ENCODE measurements around the gene HAPLN3. TPM values are rescaled to one million over a fixed set of nuclear protein-coding genes. Genes with fewer than 3 reads are reported as not detected.

Gene HAPLN3
- total RNA-seq, 1 experiment from 2014 or later = 168 TPM

DNA sequence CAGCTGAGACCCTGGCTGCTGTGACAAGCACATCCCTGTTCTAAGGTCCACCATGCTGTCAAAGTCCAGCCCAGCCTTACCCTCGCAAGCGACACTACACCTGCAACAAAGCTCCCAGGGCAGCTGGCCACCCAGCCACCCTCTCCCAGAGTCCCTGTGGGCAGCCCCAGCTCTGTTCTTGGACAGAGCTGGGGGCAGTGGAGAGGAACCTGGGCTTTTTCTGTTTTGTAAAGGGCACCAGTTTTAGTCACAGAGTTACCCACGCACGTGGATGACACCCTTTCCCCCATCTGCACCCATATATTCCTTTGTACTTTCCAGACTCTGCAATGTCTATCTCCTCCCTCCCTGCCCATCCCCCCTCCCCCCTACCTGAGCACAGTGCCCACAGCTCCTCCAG is 53.2 kb downstream of the HAPLN3 start:
- Histone ChIP-seq H3K4me3 (ENCODE audit: low read depth in 2 of 2, low read length in 2 of 2) (no peak overlapping the region), H3K27ac (ENCODE audit: low read length) (no peak overlapping the region), H3K36me3 (ENCODE audit: control insufficient read depth, insufficient read depth, low read length) (no peaks in the 10 kb centered on the region), H3K27me3 (ENCODE audit: control insufficient read depth, insufficient read depth, low read length) (no peaks in the 10 kb centered on the region), H3K9me3 (ENCODE audit: control insufficient read depth, insufficient read depth, low read depth, low read length) (no peaks in the 10 kb centered on the region), H3K4me1 (ENCODE audit: control insufficient read depth, insufficient read depth, low read length) (no peaks in the 10 kb centered on the region)
- BruUV-seq (replicated peaks) = no TSS peak
- no peak for DNase-seq (ENCODE audit: low read depth, low spot score)
- in situ Hi-C loops (cut with HindIII; ENCODE audit: low pct_unique_long_range_greater_than_20kb, low sequenced_read_pairs) (no loop called here), intact Hi-C loops (cut with micrococcal nuclease; ENCODE audit: unreplicated experiment) (no loop called here)
- ChIA-PET POLR2A (no interaction called here), CTCF (no interaction called here)
- ATAC-seq = 0 out of 2 replicates have a peak, but pooled peaks have one; percentile 17
- TF ChIP-seq, protein P1, sequence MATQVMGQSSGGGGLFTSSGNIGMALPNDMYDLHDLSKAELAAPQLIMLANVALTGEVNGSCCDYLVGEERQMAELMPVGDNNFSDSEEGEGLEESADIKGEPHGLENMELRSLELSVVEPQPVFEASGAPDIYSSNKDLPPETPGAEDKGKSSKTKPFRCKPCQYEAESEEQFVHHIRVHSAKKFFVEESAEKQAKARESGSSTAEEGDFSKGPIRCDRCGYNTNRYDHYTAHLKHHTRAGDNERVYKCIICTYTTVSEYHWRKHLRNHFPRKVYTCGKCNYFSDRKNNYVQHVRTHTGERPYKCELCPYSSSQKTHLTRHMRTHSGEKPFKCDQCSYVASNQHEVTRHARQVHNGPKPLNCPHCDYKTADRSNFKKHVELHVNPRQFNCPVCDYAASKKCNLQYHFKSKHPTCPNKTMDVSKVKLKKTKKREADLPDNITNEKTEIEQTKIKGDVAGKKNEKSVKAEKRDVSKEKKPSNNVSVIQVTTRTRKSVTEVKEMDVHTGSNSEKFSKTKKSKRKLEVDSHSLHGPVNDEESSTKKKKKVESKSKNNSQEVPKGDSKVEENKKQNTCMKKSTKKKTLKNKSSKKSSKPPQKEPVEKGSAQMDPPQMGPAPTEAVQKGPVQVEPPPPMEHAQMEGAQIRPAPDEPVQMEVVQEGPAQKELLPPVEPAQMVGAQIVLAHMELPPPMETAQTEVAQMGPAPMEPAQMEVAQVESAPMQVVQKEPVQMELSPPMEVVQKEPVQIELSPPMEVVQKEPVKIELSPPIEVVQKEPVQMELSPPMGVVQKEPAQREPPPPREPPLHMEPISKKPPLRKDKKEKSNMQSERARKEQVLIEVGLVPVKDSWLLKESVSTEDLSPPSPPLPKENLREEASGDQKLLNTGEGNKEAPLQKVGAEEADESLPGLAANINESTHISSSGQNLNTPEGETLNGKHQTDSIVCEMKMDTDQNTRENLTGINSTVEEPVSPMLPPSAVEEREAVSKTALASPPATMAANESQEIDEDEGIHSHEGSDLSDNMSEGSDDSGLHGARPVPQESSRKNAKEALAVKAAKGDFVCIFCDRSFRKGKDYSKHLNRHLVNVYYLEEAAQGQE (IDR thresholded peaks at IDR 0.05; ENCODE audit: insufficient read depth in 1 of 2, low read depth in 2 of 2, low read length in 1 of 2) = no peak
- TF ChIP-seq SIN3A (IDR thresholded peaks at IDR 0.05; ENCODE audit: borderline replicate concordance, insufficient read depth, low read depth, low read length) (no peak), POLR2AphosphoS5 (IDR thresholded peaks at IDR 0.05; ENCODE audit: low read depth, low read length) (no peak), TCF7L2 (IDR thresholded peaks at IDR 0.05; ENCODE audit: low read depth, low read length) (no peak)
- TF ChIP-seq, protein P2, sequence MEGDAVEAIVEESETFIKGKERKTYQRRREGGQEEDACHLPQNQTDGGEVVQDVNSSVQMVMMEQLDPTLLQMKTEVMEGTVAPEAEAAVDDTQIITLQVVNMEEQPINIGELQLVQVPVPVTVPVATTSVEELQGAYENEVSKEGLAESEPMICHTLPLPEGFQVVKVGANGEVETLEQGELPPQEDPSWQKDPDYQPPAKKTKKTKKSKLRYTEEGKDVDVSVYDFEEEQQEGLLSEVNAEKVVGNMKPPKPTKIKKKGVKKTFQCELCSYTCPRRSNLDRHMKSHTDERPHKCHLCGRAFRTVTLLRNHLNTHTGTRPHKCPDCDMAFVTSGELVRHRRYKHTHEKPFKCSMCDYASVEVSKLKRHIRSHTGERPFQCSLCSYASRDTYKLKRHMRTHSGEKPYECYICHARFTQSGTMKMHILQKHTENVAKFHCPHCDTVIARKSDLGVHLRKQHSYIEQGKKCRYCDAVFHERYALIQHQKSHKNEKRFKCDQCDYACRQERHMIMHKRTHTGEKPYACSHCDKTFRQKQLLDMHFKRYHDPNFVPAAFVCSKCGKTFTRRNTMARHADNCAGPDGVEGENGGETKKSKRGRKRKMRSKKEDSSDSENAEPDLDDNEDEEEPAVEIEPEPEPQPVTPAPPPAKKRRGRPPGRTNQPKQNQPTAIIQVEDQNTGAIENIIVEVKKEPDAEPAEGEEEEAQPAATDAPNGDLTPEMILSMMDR (IDR thresholded peaks at IDR 0.05) = no peak

DNA sequence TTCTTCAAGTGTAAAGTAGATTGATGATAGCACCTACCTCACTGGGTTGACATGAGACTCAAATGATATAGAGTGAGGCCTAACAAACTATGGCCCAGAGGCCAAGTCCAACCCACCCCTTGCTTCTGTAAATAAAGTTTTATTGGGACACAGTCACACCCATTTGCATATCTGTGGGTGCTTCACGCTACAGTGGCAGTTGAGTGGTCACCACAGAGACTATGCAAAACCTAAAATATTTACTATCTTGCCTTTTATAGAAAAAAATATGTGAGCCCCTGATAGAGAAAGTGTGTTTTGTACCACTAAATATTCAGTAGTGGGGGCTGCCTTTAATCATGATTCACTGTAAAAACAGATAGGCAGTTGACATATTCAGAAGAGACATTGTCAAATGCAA is 54.1 kb downstream of the HAPLN3 start:
- intact Hi-C loops (cut with micrococcal nuclease; ENCODE audit: unreplicated experiment) (no loop called here), in situ Hi-C loops (cut with HindIII; ENCODE audit: low pct_unique_long_range_greater_than_20kb, low sequenced_read_pairs) (no loop called here)
- BruUV-seq (replicated peaks) = no TSS peak
- CTCF ChIA-PET = no interaction called here
- Histone ChIP-seq H3K4me3 (ENCODE audit: low read depth in 2 of 2, low read length in 2 of 2) (no peak overlapping the region), H3K27ac (ENCODE audit: low read length) (no peak overlapping the region), H3K36me3 (ENCODE audit: control insufficient read depth, insufficient read depth, low read length) (no peaks in the 10 kb centered on the region), H3K27me3 (ENCODE audit: control insufficient read depth, insufficient read depth, low read length) (no peaks in the 10 kb centered on the region), H3K9me3 (ENCODE audit: control insufficient read depth, insufficient read depth, low read depth, low read length) (no peaks in the 10 kb centered on the region), H3K4me1 (ENCODE audit: control insufficient read depth, insufficient read depth, low read length) (no peaks in the 10 kb centered on the region)
- DNase-seq (ENCODE audit: low read depth, low spot score) = no peak
- TF ChIP-seq SIN3A (IDR thresholded peaks at IDR 0.05; ENCODE audit: borderline replicate concordance, insufficient read depth, low read depth, low read length) (no peak), TCF7L2 (IDR thresholded peaks at IDR 0.05; ENCODE audit: low read depth, low read length) (no peak), POLR2AphosphoS5 (IDR thresholded peaks at IDR 0.05; ENCODE audit: low read depth, low read length) (no peak)
- TF ChIP-seq, protein P2 (IDR thresholded peaks at IDR 0.05) = no peak
- TF ChIP-seq, protein P1 (IDR thresholded peaks at IDR 0.05; ENCODE audit: insufficient read depth in 1 of 2, low read depth in 2 of 2, low read length in 1 of 2) = no peak
- POLR2A ChIA-PET = no interaction called here
- no peak for ATAC-seq
